ENCODE measurements around the gene TDRD7. TPM values are rescaled to one million over a fixed set of nuclear protein-coding genes. Genes with fewer than 3 reads are reported as not detected.

TDRD7 gene
- total and polyA plus RNA-seq, 2 donors from 2014 or later, result 7.8 to 15.0 TPM

GRCh38 chr9:97517331-97518089, 105.6 kb downstream of the TDRD7 start:
- FAIRE-seq (no peak), DNase-seq (no peak)
- H3K36me3 ChIP-seq (ENCODE audit: control insufficient read depth in 2 of 3, insufficient read depth in 3 of 3, low read length in 3 of 3), result no peaks in the 10 kb centered on the region
- H3K9ac ChIP-seq (ENCODE audit: low read length in 3 of 3), result no peak overlapping the region
- H3K4me1 ChIP-seq (ENCODE audit: control insufficient read depth in 2 of 3, insufficient read depth in 2 of 3, low read depth in 1 of 3, low read length in 3 of 3), result peaks cover 0 to 4% (median 0%) of the 10 kb centered on the region in 3 donors
- H3K27me3 ChIP-seq (ENCODE audit: control insufficient read depth, insufficient read depth, low read length), result no peaks in the 10 kb centered on the region
- no peak for TF ChIP-seq CTCF (IDR thresholded peaks at IDR 0.05; ENCODE audit: borderline replicate concordance, extremely low read depth, insufficient read depth)
- no peak overlapping the region for H3K4me3 ChIP-seq (ENCODE audit: low read length in 3 of 3)
- intact Hi-C loops (cut with DNase I), result no loop called here
- H3K9me3 ChIP-seq (ENCODE audit: control insufficient read depth in 2 of 3, insufficient read depth in 1 of 3, low read length in 3 of 3), result no peaks in the 10 kb centered on the region
- H3K27ac ChIP-seq (ENCODE audit: low read depth in 2 of 2, low read length in 2 of 2), result no peak overlapping the region

- H3K4me1 ChIP-seq (ENCODE audit: control insufficient read depth in 2 of 3, insufficient read depth in 2 of 3, low read depth in 1 of 3, low read length in 3 of 3), result peaks cover 0 to 4% (median 0%) of the 10 kb centered on the region in 3 donors
- H3K27ac ChIP-seq (ENCODE audit: low read depth in 2 of 2, low read length in 2 of 2), result peak overlapping the region in 1 of 2 donors; percentile 59
- FAIRE-seq (no peak), DNase-seq (peak in 1 of 5 donors; percentile 30)
- TF ChIP-seq CTCF (IDR thresholded peaks at IDR 0.05; ENCODE audit: borderline replicate concordance, extremely low read depth, insufficient read depth), result no peak
- no peaks in the 10 kb centered on the region for H3K9me3 ChIP-seq (ENCODE audit: control insufficient read depth in 2 of 3, insufficient read depth in 1 of 3, low read length in 3 of 3)
- H3K36me3 ChIP-seq (ENCODE audit: control insufficient read depth in 2 of 3, insufficient read depth in 3 of 3, low read length in 3 of 3), result no peaks in the 10 kb centered on the region
- H3K4me3 ChIP-seq (ENCODE audit: low read length in 3 of 3), result no peak overlapping the region
- H3K9ac ChIP-seq (ENCODE audit: low read length in 3 of 3), result no peak overlapping the region
- no peaks in the 10 kb centered on the region for H3K27me3 ChIP-seq (ENCODE audit: control insufficient read depth, insufficient read depth, low read length)
- intact Hi-C loops (cut with DNase I), result no loop called here
These were observed 106.4 kb downstream of the TDRD7 start for GRCh38 chr9:97518166-97518908.

GRCh38 chr9:97518909-97519307, 107.0 kb downstream of the TDRD7 start:
- DNase-seq (peak; percentile 64 to 84 (median 79)), FAIRE-seq (no peak)
- H3K9me3 ChIP-seq (ENCODE audit: control insufficient read depth in 2 of 3, insufficient read depth in 1 of 3, low read length in 3 of 3), result no peaks in the 10 kb centered on the region
- intact Hi-C loops (cut with DNase I), result no loop called here
- no peak for TF ChIP-seq CTCF (IDR thresholded peaks at IDR 0.05; ENCODE audit: borderline replicate concordance, extremely low read depth, insufficient read depth)
- H3K27me3 ChIP-seq (ENCODE audit: control insufficient read depth, insufficient read depth, low read length), result no peaks in the 10 kb centered on the region
- H3K4me1 ChIP-seq (ENCODE audit: control insufficient read depth in 2 of 3, insufficient read depth in 2 of 3, low read depth in 1 of 3, low read length in 3 of 3), result peaks cover 0 to 4% (median 0%) of the 10 kb centered on the region in 3 donors
- H3K36me3 ChIP-seq (ENCODE audit: control insufficient read depth in 2 of 3, insufficient read depth in 3 of 3, low read length in 3 of 3), result no peaks in the 10 kb centered on the region
- H3K4me3 ChIP-seq (ENCODE audit: low read length in 3 of 3), result no peak overlapping the region
- no peak overlapping the region for H3K9ac ChIP-seq (ENCODE audit: low read length in 3 of 3)
- peak overlapping the region in 1 of 2 donors; percentile 36 for H3K27ac ChIP-seq (ENCODE audit: low read depth in 2 of 2, low read length in 2 of 2)
